GM18519 (cell line): Measurements from ENCODE around the gene RSPO4.

Experiments used
- ATAC-seq: cut with Tn5 transposase; IDR thresholded peaks from one replicate; pipeline ENCODE4 v1.9.1; 2021; ENCODE audit warnings: mild to moderate bottlenecking, moderate library complexity; ENCODE audit not compliant: unreplicated experiment, low FRiP score

Gene RSPO4

GRCh38 chr20:946826-947225 lies 55.3 kb downstream of the RSPO4 start:
- ATAC-seq: no peak

- no peak for ATAC-seq
Measured at GRCh38 chr20:945841-946240, 56.3 kb downstream of the RSPO4 start.

DNA sequence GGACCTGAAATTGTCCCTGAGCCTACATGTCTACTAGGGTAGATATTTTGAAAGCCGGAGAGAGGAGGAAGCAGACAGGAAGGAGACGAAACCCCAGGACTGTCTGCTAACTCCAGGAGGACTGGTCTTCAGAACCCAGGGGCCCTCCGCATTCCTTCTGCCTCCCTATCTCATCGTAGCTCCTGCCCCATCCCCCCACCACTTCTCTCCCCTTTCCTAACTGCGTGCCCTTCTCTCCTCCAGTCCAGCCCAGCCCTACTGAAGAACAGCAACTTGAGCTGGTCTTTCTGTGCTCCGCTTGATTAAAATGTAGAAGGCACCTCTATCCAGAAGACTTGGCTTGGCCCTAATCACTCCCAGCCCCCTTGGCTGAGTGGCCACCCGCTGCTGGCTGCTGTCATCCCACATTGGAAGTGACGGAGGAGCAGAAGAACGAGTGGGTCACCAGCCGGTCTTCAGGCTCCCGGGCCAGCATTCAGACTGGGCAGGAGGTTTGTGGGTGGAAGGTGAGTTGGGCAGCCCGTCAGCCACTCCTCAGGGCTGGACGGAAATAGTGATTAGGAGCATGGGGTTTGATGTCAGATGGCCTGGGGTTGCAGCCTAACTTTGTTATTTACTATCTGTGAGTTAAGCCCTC lies 57.2 kb downstream of the RSPO4 start:
- no peak for ATAC-seq

- no peak for ATAC-seq
Measured at GRCh38 chr20:944148-944547, 58.0 kb downstream of the RSPO4 start.

DNA sequence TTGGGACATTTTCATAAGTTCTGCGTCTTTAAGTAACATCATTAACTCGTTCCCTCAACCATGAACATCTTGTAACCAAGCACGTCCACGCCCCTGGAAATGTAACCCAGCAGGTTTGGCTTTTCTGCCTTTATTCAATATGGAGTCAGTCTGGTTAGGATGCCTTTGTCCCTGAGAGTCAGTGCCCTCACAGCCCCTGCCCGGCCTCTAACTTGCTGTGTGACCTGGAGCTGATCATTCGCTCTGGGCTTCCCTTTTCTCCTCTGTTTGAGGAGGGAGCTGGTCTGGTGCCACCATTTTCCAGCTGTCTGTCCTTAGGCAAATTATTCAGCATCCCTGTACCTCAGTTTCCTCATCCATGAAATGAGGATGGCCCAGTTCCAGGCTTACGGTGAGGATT lies 59.5 kb downstream of the RSPO4 start:
- ATAC-seq: no peak

DNA sequence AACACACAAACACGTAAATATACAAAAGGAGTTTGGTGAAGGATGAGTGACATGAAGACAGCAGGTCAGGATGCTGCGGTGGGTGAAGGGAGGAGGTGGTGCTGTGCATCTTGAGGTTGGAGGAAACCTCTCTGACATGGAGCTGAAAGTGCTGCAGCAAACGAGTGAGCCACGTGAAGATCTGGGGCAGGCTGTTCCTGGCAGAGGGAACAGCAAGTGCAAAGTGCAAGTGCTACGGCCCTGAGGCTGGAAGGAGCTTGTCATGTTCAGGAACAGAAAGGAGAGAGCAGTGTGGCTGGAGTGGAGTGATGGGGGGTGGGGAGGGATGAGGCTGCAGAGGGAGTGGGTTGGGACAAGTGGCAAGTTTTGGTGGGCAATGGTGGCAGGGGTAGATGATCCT lies 61.2 kb downstream of the RSPO4 start:
- ATAC-seq: no peak

DNA sequence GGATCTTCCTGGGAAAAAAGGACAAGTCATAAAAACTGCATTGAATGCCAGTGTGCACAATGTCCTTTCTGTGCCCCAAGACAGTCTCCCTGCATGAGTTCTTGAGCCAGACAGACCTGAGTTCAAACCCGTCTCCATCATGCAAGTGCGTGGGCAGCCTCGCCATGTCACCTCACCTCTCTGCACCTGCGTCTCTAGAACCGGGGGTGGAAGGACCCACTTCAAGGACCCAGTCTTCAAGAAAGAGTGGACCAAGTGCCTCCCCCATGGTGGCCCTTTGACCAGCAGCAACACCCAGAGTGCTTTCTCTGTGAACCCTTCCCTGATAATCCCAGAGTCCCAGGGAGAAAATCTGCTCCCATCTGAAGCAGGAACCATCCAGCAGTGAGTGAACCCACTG lies 62.5 kb downstream of the RSPO4 start:
- ATAC-seq: no peak

DNA sequence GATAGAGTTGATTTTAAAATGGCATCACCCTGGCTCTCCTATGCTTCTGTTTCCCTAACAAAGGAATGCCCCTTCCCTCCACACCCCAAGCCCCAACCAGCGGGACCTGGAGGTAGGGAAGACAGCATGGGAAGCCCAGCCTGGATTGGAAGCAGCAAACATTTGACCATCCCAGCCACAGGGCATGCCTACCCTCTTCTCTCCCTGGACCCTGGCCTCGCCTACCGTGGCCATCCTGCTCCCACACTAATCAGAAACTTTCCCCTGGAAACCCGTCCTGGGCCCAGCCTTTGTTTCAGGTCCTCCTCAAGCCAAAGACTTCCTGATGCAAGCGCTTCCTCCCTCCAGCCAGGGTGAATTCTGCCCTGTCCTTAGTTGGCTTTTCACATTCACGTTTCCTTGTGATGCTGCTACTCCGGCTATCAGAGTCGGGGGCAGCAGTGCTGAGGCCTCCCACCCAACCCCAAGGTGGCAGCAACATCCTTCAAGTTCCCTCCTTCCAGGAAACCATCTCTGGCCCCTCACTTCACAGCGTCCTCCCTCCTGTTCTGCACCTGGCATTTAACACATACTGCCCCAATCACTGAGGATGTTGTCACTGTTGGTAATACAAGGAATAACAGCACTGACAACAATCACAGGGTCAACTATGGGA lies 67.8 kb downstream of the RSPO4 start:
- no peak for ATAC-seq

GRCh38 chr20:933029-933428 lies 69.1 kb downstream of the RSPO4 start:
- no peak for ATAC-seq

GRCh38 chr20:931401-931800 lies 70.7 kb downstream of the RSPO4 start:
- no peak for ATAC-seq

GRCh38 chr20:926670-927069 lies 75.4 kb downstream of the RSPO4 start:
- no peak for ATAC-seq

DNA sequence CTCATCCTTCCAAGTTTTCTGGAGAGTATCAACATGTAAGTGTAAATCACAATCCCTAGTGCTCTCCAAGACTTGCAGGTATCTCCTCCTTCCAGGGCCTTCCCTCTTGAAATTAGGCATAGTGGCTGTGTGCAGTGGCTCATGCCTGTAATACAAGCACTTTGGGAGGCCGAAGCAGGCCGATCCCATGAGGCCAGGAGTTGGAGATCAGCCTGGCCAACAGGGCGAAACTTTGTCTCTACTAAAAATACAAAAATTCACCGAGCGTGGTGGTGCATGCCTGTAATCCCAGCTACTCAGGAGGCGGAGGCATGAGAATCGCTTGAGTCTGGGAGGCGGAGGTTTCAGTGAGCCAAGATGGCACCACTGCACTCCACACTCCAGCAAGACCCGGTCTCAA lies 76.6 kb downstream of the RSPO4 start:
- ATAC-seq: no peak

DNA sequence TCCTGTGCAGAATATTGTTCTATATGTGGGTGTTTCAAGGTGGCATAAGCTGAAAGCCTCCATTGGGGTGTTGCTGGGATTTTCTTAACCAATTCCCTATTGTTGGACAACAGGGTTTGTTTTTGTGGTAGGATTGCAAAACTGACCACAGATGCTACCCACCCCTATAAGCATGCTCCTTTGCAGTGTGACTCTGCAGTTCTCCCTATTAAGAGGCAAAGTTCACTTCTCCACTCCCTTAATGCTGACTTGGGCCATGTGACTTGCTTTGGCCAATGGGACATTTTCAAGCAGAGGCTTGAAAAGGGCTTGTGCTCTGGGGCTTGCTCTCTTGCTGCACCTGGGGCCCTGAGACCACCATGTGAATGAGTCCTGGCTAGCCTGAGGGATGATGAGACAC lies 77.5 kb downstream of the RSPO4 start:
- ATAC-seq: no peak

GRCh38 chr20:922781-923180 lies 79.3 kb downstream of the RSPO4 start:
- ATAC-seq: no peak

- ATAC-seq: no peak
Measured at GRCh38 chr20:921068-921467, 81.0 kb downstream of the RSPO4 start.

- ATAC-seq: no peak
Measured at GRCh38 chr20:920311-920710, 81.8 kb downstream of the RSPO4 start.

GRCh38 chr20:919491-919916 lies 82.6 kb downstream of the RSPO4 start:
- no peak for ATAC-seq

GRCh38 chr20:917416-917815 lies 84.7 kb downstream of the RSPO4 start:
- ATAC-seq: no peak

GRCh38 chr20:916825-917224 lies 85.3 kb downstream of the RSPO4 start:
- no peak for ATAC-seq

GRCh38 chr20:916125-916799 lies 85.8 kb downstream of the RSPO4 start, which contains the start of gene ANGPT4:
TSS of gene ANGPT4 (minus strand) at chr20:916334. CDS start at chr20:916214, 120 bp downstream.
- ATAC-seq: no peak

GRCh38 chr20:914727-915498 lies 87.2 kb downstream of the RSPO4 start:
- ATAC-seq: no peak
